Mesothelial cell of epicardium (in vitro differentiated cells): ENCODE results near the gene ACSL3. TPM values are rescaled to one million over a fixed set of nuclear protein-coding genes. Genes with fewer than 3 reads are reported as not detected.
A peak's percentile ranks its signal among the peaks of the same experiment; 100 is the strongest.

ENCODE experiments used
- DNase-seq, 2 experiments: peaks; one replicate each; pipeline ENCODE4 v3.0.0; 2021; ENCODE audit warnings: low spot score in 2 of 2; ENCODE audit not compliant: unreplicated experiment in 2 of 2
- H3K27ac Mint-ChIP-seq: 2 replicates; pipeline ENCODE4 v1.8.0; 2021; ENCODE audit warnings: mixed read lengths
- H3K27me3 Mint-ChIP-seq: 2 replicates; pipeline ENCODE4 v1.8.0; 2021; ENCODE audit warnings: low read depth, mixed read lengths
- H3K36me3 Mint-ChIP-seq: 2 replicates; pipeline ENCODE4 v1.8.0; 2021; ENCODE audit warnings: mixed read lengths
- H3K4me1 Mint-ChIP-seq: 2 replicates; pipeline ENCODE4 v1.8.0; 2021; ENCODE audit warnings: mixed read lengths
- H3K4me3 Mint-ChIP-seq: 2 replicates; pipeline ENCODE4 v1.8.0; 2021; ENCODE audit warnings: mild to moderate bottlenecking, moderate library complexity, mixed read lengths
- H3K9me3 Mint-ChIP-seq: 2 replicates; pipeline ENCODE4 v1.8.0; 2021; ENCODE audit warnings: mixed read lengths
- total RNA-seq: library from RNA; stranded (reverse); gene quantifications from 3 replicates; pipeline ENCODE4 v1.2.1, GENCODE V29; 2021
- TF ChIP-seq, protein P1 (sequence below): fragments of 200-600 bp; sonication (generic); IDR thresholded peaks from one replicate; pipeline ENCODE4 v1.5.0; 2021; ENCODE audit warnings: antibody characterized with exemption; ENCODE audit not compliant: unreplicated experiment

ACSL3 gene
- total RNA-seq, 1 donor from 2014 or later = 81.6 TPM

- Mint-ChIP-seq H3K27me3 (no peaks in the 10 kb centered on the region), H3K27ac (no peak overlapping the region), H3K4me1 (peaks cover 15% of the 10 kb centered on the region), H3K9me3 (peaks cover 28% of the 10 kb centered on the region), H3K36me3 (peaks cover 45% of the 10 kb centered on the region), H3K4me3 (no peak overlapping the region)
- DNase-seq = no peak
- TF ChIP-seq, protein P1, sequence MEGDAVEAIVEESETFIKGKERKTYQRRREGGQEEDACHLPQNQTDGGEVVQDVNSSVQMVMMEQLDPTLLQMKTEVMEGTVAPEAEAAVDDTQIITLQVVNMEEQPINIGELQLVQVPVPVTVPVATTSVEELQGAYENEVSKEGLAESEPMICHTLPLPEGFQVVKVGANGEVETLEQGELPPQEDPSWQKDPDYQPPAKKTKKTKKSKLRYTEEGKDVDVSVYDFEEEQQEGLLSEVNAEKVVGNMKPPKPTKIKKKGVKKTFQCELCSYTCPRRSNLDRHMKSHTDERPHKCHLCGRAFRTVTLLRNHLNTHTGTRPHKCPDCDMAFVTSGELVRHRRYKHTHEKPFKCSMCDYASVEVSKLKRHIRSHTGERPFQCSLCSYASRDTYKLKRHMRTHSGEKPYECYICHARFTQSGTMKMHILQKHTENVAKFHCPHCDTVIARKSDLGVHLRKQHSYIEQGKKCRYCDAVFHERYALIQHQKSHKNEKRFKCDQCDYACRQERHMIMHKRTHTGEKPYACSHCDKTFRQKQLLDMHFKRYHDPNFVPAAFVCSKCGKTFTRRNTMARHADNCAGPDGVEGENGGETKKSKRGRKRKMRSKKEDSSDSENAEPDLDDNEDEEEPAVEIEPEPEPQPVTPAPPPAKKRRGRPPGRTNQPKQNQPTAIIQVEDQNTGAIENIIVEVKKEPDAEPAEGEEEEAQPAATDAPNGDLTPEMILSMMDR = peak; percentile 21
These were observed 78.5 kb downstream of the ACSL3 start for GRCh38 chr2:222939208-222939856.

GRCh38 chr2:222939979-222940378, 79.1 kb downstream of the ACSL3 start:
- no peak overlapping the region for H3K4me3 Mint-ChIP-seq
- H3K27ac Mint-ChIP-seq = no peak overlapping the region
- peaks cover 28% of the 10 kb centered on the region for H3K9me3 Mint-ChIP-seq
- no peak for DNase-seq
- H3K4me1 Mint-ChIP-seq = peaks cover 22% of the 10 kb centered on the region
- H3K27me3 Mint-ChIP-seq = no peaks in the 10 kb centered on the region
- H3K36me3 Mint-ChIP-seq = peaks cover 39% of the 10 kb centered on the region
- TF ChIP-seq, protein P1 = no peak

DNA sequence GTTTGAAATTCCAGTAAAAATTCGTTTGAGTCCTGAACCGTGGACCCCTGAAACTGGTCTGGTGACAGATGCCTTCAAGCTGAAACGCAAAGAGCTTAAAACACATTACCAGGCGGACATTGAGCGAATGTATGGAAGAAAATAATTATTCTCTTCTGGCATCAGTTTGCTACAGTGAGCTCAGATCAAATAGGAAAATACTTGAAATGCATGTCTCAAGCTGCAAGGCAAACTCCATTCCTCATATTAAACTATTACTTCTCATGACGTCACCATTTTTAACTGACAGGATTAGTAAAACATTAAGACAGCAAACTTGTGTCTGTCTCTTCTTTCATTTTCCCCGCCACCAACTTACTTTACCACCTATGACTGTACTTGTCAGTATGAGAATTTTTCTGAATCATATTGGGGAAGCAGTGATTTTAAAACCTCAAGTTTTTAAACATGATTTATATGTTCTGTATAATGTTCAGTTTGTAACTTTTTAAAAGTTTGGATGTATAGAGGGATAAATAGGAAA, 80.7 kb downstream of the ACSL3 start:
- peaks cover 21% of the 10 kb centered on the region for H3K9me3 Mint-ChIP-seq

GRCh38 chr2:222942561-222942960, 81.7 kb downstream of the ACSL3 start:
- TF ChIP-seq, protein P1 = no peak
- Mint-ChIP-seq H3K27ac (no peak overlapping the region), H3K36me3 (peaks cover 19% of the 10 kb centered on the region), H3K4me3 (no peak overlapping the region), H3K27me3 (no peaks in the 10 kb centered on the region), H3K9me3 (peaks cover 14% of the 10 kb centered on the region), H3K4me1 (peaks cover 33% of the 10 kb centered on the region)
- no peak for DNase-seq

More for the DNA sequence above, 80.7 kb downstream of the ACSL3 start:
- H3K36me3 Mint-ChIP-seq = peaks cover 29% of the 10 kb centered on the region
- no peak overlapping the region for H3K4me3 Mint-ChIP-seq
- TF ChIP-seq, protein P1 = no peak
- DNase-seq = no peak
- no peaks in the 10 kb centered on the region for H3K27me3 Mint-ChIP-seq
- peaks cover 33% of the 10 kb centered on the region for H3K4me1 Mint-ChIP-seq
- no peak overlapping the region for H3K27ac Mint-ChIP-seq

- TF ChIP-seq, protein P1 = no peak
- peaks cover 10% of the 10 kb centered on the region for H3K9me3 Mint-ChIP-seq
- peaks cover 33% of the 10 kb centered on the region for H3K4me1 Mint-ChIP-seq
- peaks cover 16% of the 10 kb centered on the region for H3K36me3 Mint-ChIP-seq
- DNase-seq = no peak
- no peaks in the 10 kb centered on the region for H3K27me3 Mint-ChIP-seq
- no peak overlapping the region for H3K27ac Mint-ChIP-seq
- no peak overlapping the region for H3K4me3 Mint-ChIP-seq
These were observed 82.1 kb downstream of the ACSL3 start for GRCh38 chr2:222942977-222943376.
